Measurements from ENCODE around the gene FBLN1. TPM values are rescaled to one million over a fixed set of nuclear protein-coding genes. Genes with fewer than 3 reads are reported as not detected.
"Not testable (repeated sequence)": the region's sequence is repeated elsewhere in the genome, so short reads cannot be mapped to it uniquely, and the experiment has no call there.

FBLN1 gene
- total and polyA plus RNA-seq, 2 experiments from 2014 or later = 137 to 304 TPM

- H2AFZ ChIP-seq = no peak overlapping the region
- no peaks in the 10 kb centered on the region for H3K27me3 ChIP-seq (replicated peaks; ENCODE audit: insufficient read depth)
- H3K4me2 ChIP-seq (ENCODE audit: unreplicated experiment) = no peak overlapping the region
- in situ Hi-C loops (cut with MboI) = no loop called here
- TF ChIP-seq EZH2phosphoT487 (IDR thresholded peaks at IDR 0.05; ENCODE audit: insufficient read depth, low read depth) (no peak), EZH2 (IDR thresholded peaks at IDR 0.05; ENCODE audit: insufficient read depth, poor library complexity, severe bottlenecking) (no peak)
- H3K4me3 ChIP-seq = no peak overlapping the region
- no peaks in the 10 kb centered on the region for H3K36me3 ChIP-seq (ENCODE audit: low read depth)
- 74 to 81% methylated on average over 6 of the region's 8 CpGs for WGBS, 2 experiments (ENCODE audit: low coverage in 1 of 2, low lambda C conversion rate in 2 of 2, missing lambda C conversion rate in 2 of 2)
- H3K27ac ChIP-seq = no peak overlapping the region
- no peaks in the 10 kb centered on the region for H3K79me2 ChIP-seq (ENCODE audit: insufficient read depth)
- no peaks in the 10 kb centered on the region for H3F3A ChIP-seq (ENCODE audit: insufficient read depth)
- no peaks in the 10 kb centered on the region for H3K9me2 ChIP-seq (ENCODE audit: insufficient read depth)
- H3K4me1 ChIP-seq (ENCODE audit: insufficient read depth) = peaks cover 1% of the 10 kb centered on the region; the same call in 1 of the 2 replicates
- no peak for DNase-seq
- no peak overlapping the region for H3K9ac ChIP-seq
- H3K9me3 ChIP-seq (ENCODE audit: low read depth) = no peaks in the 10 kb centered on the region
- no peaks in the 10 kb centered on the region for H4K20me1 ChIP-seq (ENCODE audit: insufficient read depth)
These were observed 115.3 kb downstream of the FBLN1 start for GRCh38 chr22:45617948-45618347.

DNA sequence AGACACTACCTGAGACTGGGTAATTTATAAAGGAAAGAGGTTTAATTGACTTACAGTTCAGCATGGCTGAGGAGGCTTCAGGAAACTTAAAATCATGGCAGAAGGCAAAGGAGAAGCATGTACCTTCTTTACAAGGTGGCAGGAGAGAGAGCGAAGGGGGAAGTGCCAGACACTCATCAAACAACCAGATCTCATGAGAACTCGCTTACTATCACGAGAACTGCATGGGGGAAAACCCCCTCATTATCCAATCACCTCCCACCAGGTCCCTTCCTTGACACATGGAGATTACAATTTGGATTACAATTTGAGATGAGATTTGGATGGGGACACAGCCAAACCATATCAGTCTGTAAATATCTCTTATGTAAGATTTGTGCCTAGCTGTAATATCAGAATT, 118.0 kb downstream of the FBLN1 start:
- H2AFZ ChIP-seq = no peak overlapping the region
- H3K36me3 ChIP-seq (ENCODE audit: low read depth) = no peaks in the 10 kb centered on the region
- in situ Hi-C loops (cut with MboI) = no loop called here
- no peak for DNase-seq
- no peak overlapping the region for H3K4me2 ChIP-seq (ENCODE audit: unreplicated experiment)
- H3K79me2 ChIP-seq (ENCODE audit: insufficient read depth) = no peaks in the 10 kb centered on the region
- no peak overlapping the region for H3K27ac ChIP-seq
- no peaks in the 10 kb centered on the region for H3K9me3 ChIP-seq (ENCODE audit: low read depth)
- no peaks in the 10 kb centered on the region for H4K20me1 ChIP-seq (ENCODE audit: insufficient read depth)
- no peaks in the 10 kb centered on the region for H3K27me3 ChIP-seq (replicated peaks; ENCODE audit: insufficient read depth)
- no peaks in the 10 kb centered on the region for H3F3A ChIP-seq (ENCODE audit: insufficient read depth)
- no peaks in the 10 kb centered on the region for H3K9me2 ChIP-seq (ENCODE audit: insufficient read depth)
- no peak overlapping the region for H3K9ac ChIP-seq
- no peaks in the 10 kb centered on the region for H3K4me1 ChIP-seq (ENCODE audit: insufficient read depth)
- WGBS, 2 experiments (ENCODE audit: low coverage in 1 of 2, low lambda C conversion rate in 2 of 2, missing lambda C conversion rate in 2 of 2) = 94 to 100% methylated on average over 3 of the region's 3 CpGs
- no peak for TF ChIP-seq EZH2phosphoT487 (IDR thresholded peaks at IDR 0.05; ENCODE audit: insufficient read depth, low read depth)
- TF ChIP-seq EZH2 (IDR thresholded peaks at IDR 0.05; ENCODE audit: insufficient read depth, poor library complexity, severe bottlenecking) = no peak
- H3K4me3 ChIP-seq = no peak overlapping the region

GRCh38 chr22:45621836-45622600, 119.3 kb downstream of the FBLN1 start:
- no peaks in the 10 kb centered on the region for H3K79me2 ChIP-seq (ENCODE audit: insufficient read depth)
- no peaks in the 10 kb centered on the region for H3K36me3 ChIP-seq (ENCODE audit: low read depth)
- no peak overlapping the region for H3K4me2 ChIP-seq (ENCODE audit: unreplicated experiment)
- H3K9ac ChIP-seq = no peak overlapping the region
- H2AFZ ChIP-seq = no peak overlapping the region
- H3K4me3 ChIP-seq = no peak overlapping the region
- no peak overlapping the region for H3K27ac ChIP-seq
- H3F3A ChIP-seq (ENCODE audit: insufficient read depth) = no peaks in the 10 kb centered on the region
- in situ Hi-C loops (cut with MboI) = no loop called here
- no peaks in the 10 kb centered on the region for H3K9me2 ChIP-seq (ENCODE audit: insufficient read depth)
- no peak for DNase-seq
- 71 to 76% methylated on average over 11 of the region's 11 CpGs for WGBS, 2 experiments (ENCODE audit: low coverage in 1 of 2, low lambda C conversion rate in 2 of 2, missing lambda C conversion rate in 2 of 2)
- no peaks in the 10 kb centered on the region for H3K27me3 ChIP-seq (replicated peaks; ENCODE audit: insufficient read depth)
- no peaks in the 10 kb centered on the region for H3K9me3 ChIP-seq (ENCODE audit: low read depth)
- H3K4me1 ChIP-seq (ENCODE audit: insufficient read depth) = no peaks in the 10 kb centered on the region
- no peak for TF ChIP-seq EZH2phosphoT487 (IDR thresholded peaks at IDR 0.05; ENCODE audit: insufficient read depth, low read depth)
- TF ChIP-seq EZH2 (IDR thresholded peaks at IDR 0.05; ENCODE audit: insufficient read depth, poor library complexity, severe bottlenecking) = no peak
- no peaks in the 10 kb centered on the region for H4K20me1 ChIP-seq (ENCODE audit: insufficient read depth)

DNA sequence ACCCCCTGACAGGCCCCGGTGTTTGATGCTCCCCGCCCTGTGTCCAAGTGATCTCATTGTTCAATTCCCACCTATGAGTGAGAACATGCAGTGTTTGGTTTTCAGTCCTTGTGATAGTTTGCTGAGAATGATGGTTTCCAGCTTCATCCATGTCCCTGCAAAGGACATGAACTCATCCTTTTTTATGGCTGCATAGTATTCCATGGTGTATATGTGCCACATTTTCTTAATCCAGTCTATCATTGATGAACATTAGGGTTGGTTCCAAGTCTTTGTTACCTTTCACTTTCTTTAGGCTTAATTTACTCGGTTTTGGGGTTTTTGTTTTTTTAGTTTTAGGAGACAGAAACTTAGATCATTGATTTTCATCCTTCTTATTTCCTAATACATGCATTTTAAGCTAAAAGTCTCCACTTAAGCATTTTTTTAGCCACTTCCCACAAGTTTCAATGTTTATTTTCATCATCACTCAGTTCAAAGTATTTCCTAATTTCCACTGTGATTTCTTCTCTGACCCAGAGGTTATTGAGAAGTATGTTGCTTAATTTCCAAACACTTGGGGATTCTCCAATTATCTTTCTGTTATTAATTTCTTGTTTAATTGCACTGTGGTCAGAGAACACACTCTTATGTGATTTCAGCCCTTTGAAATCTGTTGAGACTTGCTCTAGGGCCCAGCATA, 120.9 kb downstream of the FBLN1 start:
- H3K36me3 ChIP-seq (ENCODE audit: low read depth); H4K20me1 ChIP-seq (ENCODE audit: insufficient read depth); H3K9ac ChIP-seq; H3K4me1 ChIP-seq (ENCODE audit: insufficient read depth); H3K4me2 ChIP-seq (ENCODE audit: unreplicated experiment); H3K27ac ChIP-seq; H3F3A ChIP-seq (ENCODE audit: insufficient read depth); H2AFZ ChIP-seq; H3K4me3 ChIP-seq; H3K27me3 ChIP-seq (replicated peaks; ENCODE audit: insufficient read depth); in situ Hi-C loops (cut with MboI); DNase-seq; H3K9me3 ChIP-seq (ENCODE audit: low read depth); H3K79me2 ChIP-seq (ENCODE audit: insufficient read depth); H3K9me2 ChIP-seq (ENCODE audit: insufficient read depth): not testable (repeated sequence)
- WGBS, 2 experiments (ENCODE audit: low coverage in 1 of 2, low lambda C conversion rate in 2 of 2, missing lambda C conversion rate in 2 of 2) = 67 to 77% methylated on average over 2 to 3 of the region's 3 CpGs

Measured in GM23248 (cell line).